Measurements from ENCODE around the gene SPATA20.
A peak's percentile ranks its signal among the peaks of the same experiment; 100 is the strongest.

SPATA20 gene

GRCh38 chr17:50560185-50560824 is 13.3 kb downstream of the SPATA20 start, which contains the start of gene CACNA1G (continued):
- TF ChIP-seq, protein P1, sequence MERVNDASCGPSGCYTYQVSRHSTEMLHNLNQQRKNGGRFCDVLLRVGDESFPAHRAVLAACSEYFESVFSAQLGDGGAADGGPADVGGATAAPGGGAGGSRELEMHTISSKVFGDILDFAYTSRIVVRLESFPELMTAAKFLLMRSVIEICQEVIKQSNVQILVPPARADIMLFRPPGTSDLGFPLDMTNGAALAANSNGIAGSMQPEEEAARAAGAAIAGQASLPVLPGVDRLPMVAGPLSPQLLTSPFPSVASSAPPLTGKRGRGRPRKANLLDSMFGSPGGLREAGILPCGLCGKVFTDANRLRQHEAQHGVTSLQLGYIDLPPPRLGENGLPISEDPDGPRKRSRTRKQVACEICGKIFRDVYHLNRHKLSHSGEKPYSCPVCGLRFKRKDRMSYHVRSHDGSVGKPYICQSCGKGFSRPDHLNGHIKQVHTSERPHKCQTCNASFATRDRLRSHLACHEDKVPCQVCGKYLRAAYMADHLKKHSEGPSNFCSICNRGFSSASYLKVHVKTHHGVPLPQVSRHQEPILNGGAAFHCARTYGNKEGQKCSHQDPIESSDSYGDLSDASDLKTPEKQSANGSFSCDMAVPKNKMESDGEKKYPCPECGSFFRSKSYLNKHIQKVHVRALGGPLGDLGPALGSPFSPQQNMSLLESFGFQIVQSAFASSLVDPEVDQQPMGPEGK (tag by site-specific recombination; IDR thresholded peaks at IDR 0.05), result peak; percentile 58
- TF ChIP-seq SP2 (tag by site-specific recombination; IDR thresholded peaks at IDR 0.05) (peak; percentile 86), ZNF624 (tag by site-specific recombination; IDR thresholded peaks at IDR 0.05) (no peak), PRDM10 (tag by site-specific recombination; IDR thresholded peaks at IDR 0.05) (peak; percentile 80), ZNF792 (tag by site-specific recombination; IDR thresholded peaks at IDR 0.05) (no peak), ZNF843 (tag by site-specific recombination; IDR thresholded peaks at IDR 0.05) (no peak), ZNF335 (tag by site-specific recombination; conservative IDR thresholded peaks at IDR 0.05) (peak; percentile 92), ZBTB26 (tag by site-specific recombination; optimal IDR thresholded peaks at IDR 0.05) (peak; percentile 67), ZNF747 (tag by site-specific recombination; IDR thresholded peaks at IDR 0.05) (no peak), ZNF121 (tag by site-specific recombination; IDR thresholded peaks at IDR 0.05) (no peak), ZNF76 (tag by site-specific recombination; IDR thresholded peaks at IDR 0.05; ENCODE audit: borderline replicate concordance, low read depth) (0 out of 2 replicates have a peak, but pooled peaks have one; percentile 15), KLF10 (tag by site-specific recombination; IDR thresholded peaks at IDR 0.05) (peak; percentile 78), ZNF791 (tag by site-specific recombination; IDR thresholded peaks at IDR 0.05) (no peak), BCL11A (tag by site-specific recombination; IDR thresholded peaks at IDR 0.05; ENCODE audit: low read depth) (no peak), ZNF202 (tag by site-specific recombination; IDR thresholded peaks at IDR 0.05; ENCODE audit: borderline replicate concordance) (no peak), SP3 (tag by site-specific recombination; IDR thresholded peaks at IDR 0.05) (peak; percentile 87), ZNF768 (tag by site-specific recombination; IDR thresholded peaks at IDR 0.05) (no peak), ZNF423 (tag by site-specific recombination; IDR thresholded peaks at IDR 0.05) (no peak), BCL11B (tag by site-specific recombination; IDR thresholded peaks at IDR 0.05; ENCODE audit: low read depth) (no peak), GLIS1 (tag by site-specific recombination; IDR thresholded peaks at IDR 0.05) (0 out of 2 replicates have a peak, but pooled peaks have one; percentile 21), ZNF132 (tag by site-specific recombination; IDR thresholded peaks at IDR 0.05; ENCODE audit: borderline replicate concordance) (no peak), PRDM1 (tag by site-specific recombination; IDR thresholded peaks at IDR 0.05) (0 out of 2 replicates have a peak, but pooled peaks have one; percentile 19), PBX3 (CRISPR knock-in tag; IDR thresholded peaks at IDR 0.05) (no peak; the same call in 1 of the 2 replicates), ZNF221 (tag by site-specific recombination; IDR thresholded peaks at IDR 0.05; ENCODE audit: borderline replicate concordance) (no peak), ZNF707 (tag by site-specific recombination; IDR thresholded peaks at IDR 0.05) (no peak)
- TF ChIP-seq, protein P2, sequence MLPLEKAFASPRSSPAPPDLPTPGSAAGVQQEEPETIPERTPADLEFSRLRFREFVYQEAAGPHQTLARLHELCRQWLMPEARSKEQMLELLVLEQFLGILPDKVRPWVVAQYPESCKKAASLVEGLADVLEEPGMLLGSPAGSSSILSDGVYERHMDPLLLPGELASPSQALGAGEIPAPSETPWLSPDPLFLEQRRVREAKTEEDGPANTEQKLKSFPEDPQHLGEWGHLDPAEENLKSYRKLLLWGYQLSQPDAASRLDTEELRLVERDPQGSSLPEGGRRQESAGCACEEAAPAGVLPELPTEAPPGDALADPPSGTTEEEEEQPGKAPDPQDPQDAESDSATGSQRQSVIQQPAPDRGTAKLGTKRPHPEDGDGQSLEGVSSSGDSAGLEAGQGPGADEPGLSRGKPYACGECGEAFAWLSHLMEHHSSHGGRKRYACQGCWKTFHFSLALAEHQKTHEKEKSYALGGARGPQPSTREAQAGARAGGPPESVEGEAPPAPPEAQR (tag by site-specific recombination; IDR thresholded peaks at IDR 0.05), result no peak
- TF ChIP-seq, protein P3, sequence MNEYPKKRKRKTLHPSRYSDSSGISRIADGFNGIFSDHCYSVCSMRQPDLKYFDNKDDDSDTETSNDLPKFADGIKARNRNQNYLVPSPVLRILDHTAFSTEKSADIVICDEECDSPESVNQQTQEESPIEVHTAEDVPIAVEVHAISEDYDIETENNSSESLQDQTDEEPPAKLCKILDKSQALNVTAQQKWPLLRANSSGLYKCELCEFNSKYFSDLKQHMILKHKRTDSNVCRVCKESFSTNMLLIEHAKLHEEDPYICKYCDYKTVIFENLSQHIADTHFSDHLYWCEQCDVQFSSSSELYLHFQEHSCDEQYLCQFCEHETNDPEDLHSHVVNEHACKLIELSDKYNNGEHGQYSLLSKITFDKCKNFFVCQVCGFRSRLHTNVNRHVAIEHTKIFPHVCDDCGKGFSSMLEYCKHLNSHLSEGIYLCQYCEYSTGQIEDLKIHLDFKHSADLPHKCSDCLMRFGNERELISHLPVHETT (tag by site-specific recombination; IDR thresholded peaks at IDR 0.05), result no peak
- TF ChIP-seq, protein P4, sequence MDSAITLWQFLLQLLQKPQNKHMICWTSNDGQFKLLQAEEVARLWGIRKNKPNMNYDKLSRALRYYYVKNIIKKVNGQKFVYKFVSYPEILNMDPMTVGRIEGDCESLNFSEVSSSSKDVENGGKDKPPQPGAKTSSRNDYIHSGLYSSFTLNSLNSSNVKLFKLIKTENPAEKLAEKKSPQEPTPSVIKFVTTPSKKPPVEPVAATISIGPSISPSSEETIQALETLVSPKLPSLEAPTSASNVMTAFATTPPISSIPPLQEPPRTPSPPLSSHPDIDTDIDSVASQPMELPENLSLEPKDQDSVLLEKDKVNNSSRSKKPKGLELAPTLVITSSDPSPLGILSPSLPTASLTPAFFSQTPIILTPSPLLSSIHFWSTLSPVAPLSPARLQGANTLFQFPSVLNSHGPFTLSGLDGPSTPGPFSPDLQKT (IDR thresholded peaks at IDR 0.05; ENCODE audit: borderline replicate concordance, low read depth, low read length), result no peak

All from HEK293 (cell line).